Fibroblast of pulmonary artery (primary cell): ENCODE measurements around the gene LAMA3.
A peak's percentile ranks its signal among the peaks of the same experiment; 100 is the strongest.

Source experiments
- DNase-seq: peaks from one replicate; pipeline ENCODE4 v3.0.0-alpha.2; 2010; ENCODE audit warnings: low read depth
- H3K4me3 ChIP-seq: replicated peaks from 2 replicates; pipeline ENCODE4 v1.5.1; 2011; ENCODE audit warnings: low read depth, mild to moderate bottlenecking, control low read depth, low read length, moderate library complexity
- CTCF ChIP-seq: IDR thresholded peaks from 2 replicates; pipeline ENCODE4 v1.5.1; 2011; ENCODE audit warnings: mild to moderate bottlenecking, control low read depth, low read length, inconsistent platforms; ENCODE audit errors: missing control alignments

LAMA3 gene

DNA sequence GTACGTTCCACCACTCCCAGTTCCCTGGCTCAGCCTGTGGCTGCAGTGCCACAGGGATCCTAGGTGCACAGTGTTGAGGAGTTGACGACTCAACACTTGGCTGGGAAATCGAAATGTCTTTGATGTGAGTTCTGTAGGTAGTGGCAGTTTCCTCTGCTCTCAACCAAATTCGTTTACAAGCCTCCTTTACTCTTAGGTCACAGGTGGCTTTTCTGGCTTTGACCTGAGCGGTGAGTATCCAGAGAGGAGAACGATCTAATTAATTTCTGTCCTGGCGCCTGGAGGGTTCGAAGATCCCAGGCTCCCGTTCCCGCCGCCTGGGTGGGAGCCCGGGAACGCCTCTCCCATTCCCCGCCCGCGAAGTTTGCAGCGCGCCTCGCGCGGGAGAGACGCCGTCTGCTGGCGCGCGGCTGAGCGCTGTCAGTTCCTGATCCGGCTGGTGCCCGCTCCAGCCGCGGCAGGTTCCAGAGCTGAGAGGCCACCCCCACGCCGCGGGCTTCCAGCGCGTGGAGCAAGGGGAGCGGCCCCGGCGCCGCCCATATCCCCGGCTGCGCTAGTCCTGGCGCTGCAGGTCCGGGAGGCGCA, at the start of gene LAMA3:
TSS of gene LAMA3 (plus strand) at position 423 of the 585 bp plus-strand sequence. CDS start 231 bp downstream, outside the sequence.
- DNase-seq = no peak
- peak within 1 kb of the TSS; percentile 46 for H3K4me3 ChIP-seq
- peak; percentile 15 for TF ChIP-seq CTCF

- TF ChIP-seq CTCF = no peak
- no peak for DNase-seq
- no peak overlapping the region for H3K4me3 ChIP-seq
Measured at GRCh38 chr18:23640052-23640451, 49.2 kb upstream of the LAMA3 start.

GRCh38 chr18:23641143-23641720, 48.0 kb upstream of the LAMA3 start:
- DNase-seq = no peak
- no peak for TF ChIP-seq CTCF
- no peak overlapping the region for H3K4me3 ChIP-seq

DNA sequence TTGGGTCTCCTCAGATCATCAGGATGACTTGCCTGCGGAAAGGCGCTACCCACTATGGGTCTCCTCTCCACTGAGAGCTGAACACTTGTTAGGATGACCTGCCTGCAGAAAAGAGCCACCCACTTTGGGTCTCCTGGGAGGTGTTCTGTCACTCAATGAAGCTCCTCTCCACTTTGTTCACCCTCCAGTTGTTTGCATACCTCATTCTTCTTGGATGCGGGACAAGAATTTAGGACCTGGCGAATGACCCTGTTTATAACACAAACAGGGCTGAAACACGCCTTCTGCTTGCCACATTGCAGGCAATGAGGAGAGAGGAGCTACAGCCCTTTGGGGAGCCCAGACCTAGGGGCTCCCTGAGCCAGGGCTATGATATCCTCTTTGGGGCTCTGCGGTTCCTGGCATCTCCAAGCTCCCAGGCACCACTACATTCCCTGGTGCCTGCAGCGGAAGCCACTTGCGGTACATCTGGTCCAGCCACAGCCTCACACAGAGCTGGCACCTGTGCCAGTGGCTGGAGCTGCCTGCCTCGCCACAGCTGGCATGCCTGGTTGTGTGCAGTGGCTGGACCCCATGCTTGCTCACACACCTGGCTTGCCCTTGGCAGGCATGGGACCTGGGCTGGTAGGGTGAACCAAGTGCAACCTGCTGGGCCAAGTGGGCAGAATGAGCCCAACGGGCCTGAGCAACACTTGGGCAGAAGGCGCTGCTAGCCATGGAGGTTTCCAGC, 47.2 kb upstream of the LAMA3 start:
- TF ChIP-seq CTCF = no peak
- no peak overlapping the region for H3K4me3 ChIP-seq
- DNase-seq = no peak

DNA sequence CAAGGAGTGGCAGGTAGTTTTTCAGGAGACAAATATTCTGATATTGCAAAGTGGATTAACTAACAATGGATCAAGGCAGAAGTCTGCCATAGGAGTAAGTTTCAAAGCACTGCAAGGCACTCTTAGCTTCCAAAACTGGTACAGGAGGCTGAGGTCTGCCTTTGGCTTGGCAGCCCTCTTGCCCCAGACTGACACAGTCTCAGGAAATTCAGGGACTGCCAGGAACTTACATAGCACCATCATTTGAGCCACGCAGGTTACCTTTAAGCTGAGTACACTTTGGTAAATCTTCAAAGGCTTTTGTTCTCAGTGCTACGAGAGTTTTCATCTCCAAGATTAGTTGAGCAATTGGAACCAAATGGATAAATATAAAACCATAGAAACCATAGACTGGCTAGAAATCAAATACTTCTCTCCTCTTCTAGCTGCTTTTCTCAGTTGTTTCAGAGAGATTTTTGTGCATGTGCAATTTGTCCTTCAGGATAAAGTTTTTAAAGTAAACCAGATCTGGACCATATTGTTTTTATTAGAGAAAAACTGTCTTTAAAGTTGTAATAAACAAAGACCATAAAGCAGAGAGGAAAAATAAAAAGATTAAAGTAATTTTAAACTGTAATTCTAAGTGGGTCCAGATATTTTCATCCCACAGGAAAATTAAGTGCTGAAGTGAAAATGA, 45.3 kb upstream of the LAMA3 start:
- TF ChIP-seq CTCF = no peak
- no peak for DNase-seq
- no peak overlapping the region for H3K4me3 ChIP-seq

GRCh38 chr18:23645568-23646175, 43.6 kb upstream of the LAMA3 start:
- no peak for DNase-seq

More at GRCh38 chr18:23645568-23646175, 43.6 kb upstream of the LAMA3 start:
- TF ChIP-seq CTCF = no peak
- H3K4me3 ChIP-seq = no peak overlapping the region
